OCI-LY1 (cell line): ENCODE data around the gene RNU2-63P.
"Not testable (repeated sequence)": the region's sequence is repeated elsewhere in the genome, so short reads cannot be mapped to it uniquely, and the experiment has no call there.

Experiments used
- EZH2 ChIP-seq: fragments of 200-600 bp; sonication (generic), shearing (Covaris generic); IDR thresholded peaks from 2 replicates; pipeline ENCODE4 v1.8.0; 2017; ENCODE audit warnings: borderline replicate concordance, mixed run types, mild to moderate bottlenecking, antibody characterized with exemption, low read length, moderate library complexity, mixed read lengths
- TF ChIP-seq, protein P1 (sequence below): fragments of 200-600 bp; sonication (generic), shearing (Covaris generic); IDR thresholded peaks from 2 replicates; pipeline ENCODE4 v1.5.1; 2017; ENCODE audit warnings: mild to moderate bottlenecking, antibody characterized with exemption, low read length, moderate library complexity, mixed read lengths

DNA sequence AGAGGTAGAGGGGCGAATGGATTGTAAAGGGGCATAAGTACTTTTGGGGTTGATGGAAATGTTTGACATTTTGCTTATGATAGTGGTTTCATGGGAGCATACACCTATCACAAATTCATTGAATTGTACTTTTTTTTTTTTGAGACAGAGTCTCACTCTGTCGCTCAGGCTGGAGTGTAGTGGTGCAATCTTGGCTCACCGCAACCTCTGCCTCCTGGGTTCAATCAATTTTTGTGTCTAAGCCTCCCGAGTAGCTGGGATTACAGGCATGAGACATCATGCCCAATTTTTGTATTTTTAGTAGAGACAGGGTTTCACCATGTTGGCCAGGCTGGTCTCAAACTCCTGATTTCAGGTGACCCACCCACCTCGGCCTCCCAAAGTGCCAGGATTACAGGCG is 29.2 kb upstream of the RNU2-63P start:
- TF ChIP-seq, protein P1, sequence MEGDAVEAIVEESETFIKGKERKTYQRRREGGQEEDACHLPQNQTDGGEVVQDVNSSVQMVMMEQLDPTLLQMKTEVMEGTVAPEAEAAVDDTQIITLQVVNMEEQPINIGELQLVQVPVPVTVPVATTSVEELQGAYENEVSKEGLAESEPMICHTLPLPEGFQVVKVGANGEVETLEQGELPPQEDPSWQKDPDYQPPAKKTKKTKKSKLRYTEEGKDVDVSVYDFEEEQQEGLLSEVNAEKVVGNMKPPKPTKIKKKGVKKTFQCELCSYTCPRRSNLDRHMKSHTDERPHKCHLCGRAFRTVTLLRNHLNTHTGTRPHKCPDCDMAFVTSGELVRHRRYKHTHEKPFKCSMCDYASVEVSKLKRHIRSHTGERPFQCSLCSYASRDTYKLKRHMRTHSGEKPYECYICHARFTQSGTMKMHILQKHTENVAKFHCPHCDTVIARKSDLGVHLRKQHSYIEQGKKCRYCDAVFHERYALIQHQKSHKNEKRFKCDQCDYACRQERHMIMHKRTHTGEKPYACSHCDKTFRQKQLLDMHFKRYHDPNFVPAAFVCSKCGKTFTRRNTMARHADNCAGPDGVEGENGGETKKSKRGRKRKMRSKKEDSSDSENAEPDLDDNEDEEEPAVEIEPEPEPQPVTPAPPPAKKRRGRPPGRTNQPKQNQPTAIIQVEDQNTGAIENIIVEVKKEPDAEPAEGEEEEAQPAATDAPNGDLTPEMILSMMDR = not testable (repeated sequence)
- not testable (repeated sequence) for TF ChIP-seq EZH2
